Measurements from ENCODE around the gene GNAO1.

GNAO1 gene

DNA sequence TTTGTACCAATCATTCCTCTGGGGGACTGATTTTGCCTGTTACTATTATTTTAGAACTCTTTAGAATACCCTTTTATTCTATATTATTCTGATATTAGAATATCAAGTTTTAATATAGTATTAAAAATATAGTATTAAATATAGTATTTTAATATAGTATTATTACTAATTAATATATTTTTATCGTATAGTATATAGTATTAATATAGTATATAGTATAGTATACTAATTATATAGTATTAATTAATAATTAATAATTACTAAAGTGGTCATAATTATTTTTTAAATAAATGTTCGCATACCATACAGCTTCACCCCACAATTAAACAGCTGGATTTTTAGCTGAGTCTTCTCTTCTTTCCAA, 73.3 kb downstream of the GNAO1 start:
- DNase-seq (ENCODE audit: low read depth in 2 of 2, low spot score in 1 of 2): no peak

GRCh38 chr16:56265184-56265583, 73.9 kb downstream of the GNAO1 start:
- no peak for DNase-seq (ENCODE audit: low read depth in 2 of 2, low spot score in 1 of 2)

DNA sequence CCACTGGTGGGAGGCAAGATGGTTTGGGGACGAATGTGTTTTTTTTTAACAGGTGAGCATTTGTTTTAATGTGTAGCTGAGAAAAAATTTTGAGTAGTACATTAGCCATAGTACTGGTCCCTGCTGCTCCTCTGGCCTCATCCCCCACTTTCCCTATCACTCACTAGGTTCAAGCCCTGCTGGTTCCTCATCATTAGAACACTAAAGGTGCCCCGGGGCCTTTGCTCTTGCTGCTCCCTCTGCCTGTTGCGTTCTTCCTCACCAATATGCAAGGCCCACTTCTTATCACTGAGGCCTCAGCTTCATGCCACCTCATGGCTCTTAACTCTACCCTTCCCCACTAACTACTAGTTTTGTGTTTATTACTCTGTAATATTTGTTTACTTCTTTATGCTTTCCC, 74.5 kb downstream of the GNAO1 start:
- no peak for DNase-seq (ENCODE audit: low read depth in 2 of 2, low spot score in 1 of 2)

DNA sequence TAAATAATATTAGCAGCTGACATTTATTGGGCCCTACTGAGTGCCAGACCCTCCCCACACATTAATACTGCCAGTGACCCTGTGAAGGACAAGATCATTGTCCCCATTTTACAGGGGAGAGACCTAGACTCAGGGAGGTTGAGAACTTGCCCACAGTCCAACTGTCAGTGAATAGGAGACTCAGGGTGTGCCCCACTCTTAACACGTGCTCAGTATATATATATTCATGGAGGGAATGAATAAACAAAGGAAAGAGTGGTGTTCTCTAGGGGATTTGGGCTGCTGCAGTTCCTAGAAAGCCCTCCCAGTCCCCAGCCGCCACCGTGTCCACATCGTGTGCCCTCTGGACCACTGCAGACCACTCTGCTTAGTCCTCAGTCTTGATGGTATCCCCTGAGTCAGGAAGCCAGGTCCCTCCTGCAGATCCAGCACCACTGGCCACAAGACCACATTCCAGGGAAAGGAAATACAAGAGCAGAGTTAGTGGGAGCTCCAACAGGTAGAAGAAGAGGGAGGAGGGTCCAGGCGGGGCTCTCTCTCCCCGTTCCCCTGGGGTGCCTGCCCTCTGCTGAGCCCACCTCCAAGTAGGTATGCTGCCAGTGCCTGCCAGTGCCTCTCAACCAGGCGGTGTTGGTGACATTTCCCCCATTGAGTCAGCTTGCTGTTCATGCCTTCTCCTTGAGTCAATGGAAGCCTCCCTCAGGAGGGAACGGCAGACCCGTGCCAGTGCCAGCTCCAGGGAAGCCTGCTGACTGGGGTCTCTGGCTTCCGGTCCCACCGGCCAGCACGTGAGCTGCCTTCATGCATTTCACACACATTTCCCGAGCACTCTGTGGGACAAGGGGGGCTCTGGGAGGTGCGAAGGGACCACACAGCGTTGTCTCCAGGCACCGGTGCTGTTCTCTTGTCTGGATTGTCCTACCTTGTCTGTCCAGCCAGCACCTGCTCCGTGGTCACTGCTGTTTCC, 75.6 kb downstream of the GNAO1 start:
- DNase-seq (ENCODE audit: low read depth in 2 of 2, low spot score in 1 of 2): no peak

DNA sequence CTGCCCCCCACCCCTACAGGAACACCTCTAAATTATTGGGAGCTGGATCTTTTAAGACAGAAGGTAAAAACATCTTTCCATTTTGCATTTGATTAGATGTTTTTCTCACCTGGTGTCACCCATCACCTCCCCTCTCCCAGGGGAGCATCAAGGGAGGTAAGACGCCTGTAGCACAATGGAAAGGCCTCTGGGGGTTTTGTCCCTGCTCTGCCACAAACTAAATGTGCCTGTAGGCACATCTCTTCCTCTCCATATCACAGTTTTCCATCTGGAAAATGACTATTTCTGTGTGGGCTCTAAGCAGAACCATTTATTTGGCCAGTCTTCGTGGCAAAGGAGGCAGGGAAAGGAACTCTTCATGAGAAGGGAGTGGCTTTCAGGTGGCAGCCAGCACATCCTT, 76.6 kb downstream of the GNAO1 start:
- no peak for DNase-seq (ENCODE audit: low read depth in 2 of 2, low spot score in 1 of 2)

- DNase-seq (ENCODE audit: low read depth in 2 of 2, low spot score in 1 of 2): no peak
Observed at GRCh38 chr16:56268799-56269198, 77.5 kb downstream of the GNAO1 start.

DNA sequence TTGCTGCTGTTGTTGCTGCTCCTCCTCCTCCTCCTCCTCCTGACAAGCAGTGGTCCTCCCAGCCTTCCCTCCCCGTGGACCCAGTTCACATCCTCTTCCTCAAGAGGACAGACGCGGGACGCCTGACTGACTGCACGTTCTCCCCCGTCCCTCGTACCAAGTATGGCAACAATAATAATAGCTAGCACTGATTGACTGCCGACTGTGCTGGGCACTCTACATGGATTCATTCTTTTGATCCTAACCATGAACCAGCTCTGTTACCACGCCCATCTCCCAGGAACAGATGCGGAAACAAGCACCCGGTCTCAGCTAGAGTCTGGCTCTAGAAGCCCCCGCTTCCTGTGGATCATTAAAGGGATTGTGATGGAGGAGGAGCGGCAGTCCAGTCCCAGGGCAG, 78.0 kb downstream of the GNAO1 start:
- DNase-seq (ENCODE audit: low read depth in 2 of 2, low spot score in 1 of 2): no peak

DNA sequence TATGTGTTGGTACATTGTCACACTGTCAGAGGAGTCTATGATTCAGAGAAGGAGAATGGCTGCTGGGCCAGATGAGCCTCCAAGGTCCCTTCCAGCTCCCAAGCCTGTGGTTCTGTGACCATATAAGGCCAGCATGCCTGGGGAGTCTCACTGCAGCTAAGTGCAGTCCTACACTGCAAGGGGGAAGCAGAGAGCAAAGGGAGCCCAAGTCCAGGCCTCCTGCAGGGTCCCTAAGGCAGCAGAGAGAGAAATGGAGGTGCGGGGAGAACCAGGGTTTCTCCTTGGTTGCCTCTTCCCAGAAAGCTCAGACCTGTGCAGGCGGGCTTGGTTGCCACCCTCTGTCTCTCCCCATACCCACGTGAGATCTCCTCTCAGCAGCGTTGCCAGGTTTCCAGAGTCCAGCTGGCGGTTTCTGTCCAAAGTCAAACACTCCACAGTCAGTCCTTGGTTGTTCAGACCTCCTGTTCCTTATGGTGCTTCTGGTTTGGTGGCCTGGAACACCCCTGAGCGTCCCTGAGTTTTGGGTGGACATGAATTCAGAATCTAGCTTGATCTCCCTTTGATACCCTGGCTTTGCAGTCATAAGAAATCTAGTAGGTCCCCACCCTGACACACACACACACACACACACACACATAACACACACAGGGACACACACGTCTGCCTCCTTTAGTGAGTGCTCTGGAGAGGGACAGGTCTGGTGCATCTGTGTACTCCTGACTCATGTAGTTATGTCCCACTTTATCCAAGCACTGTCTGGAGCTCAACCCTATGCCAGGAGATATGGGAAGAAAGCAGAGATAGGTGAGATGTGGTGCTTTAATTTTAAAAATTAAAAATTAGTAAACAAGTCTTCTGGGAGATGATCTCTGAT, 78.8 kb downstream of the GNAO1 start:
- no peak for DNase-seq (ENCODE audit: low read depth in 2 of 2, low spot score in 1 of 2)

DNA sequence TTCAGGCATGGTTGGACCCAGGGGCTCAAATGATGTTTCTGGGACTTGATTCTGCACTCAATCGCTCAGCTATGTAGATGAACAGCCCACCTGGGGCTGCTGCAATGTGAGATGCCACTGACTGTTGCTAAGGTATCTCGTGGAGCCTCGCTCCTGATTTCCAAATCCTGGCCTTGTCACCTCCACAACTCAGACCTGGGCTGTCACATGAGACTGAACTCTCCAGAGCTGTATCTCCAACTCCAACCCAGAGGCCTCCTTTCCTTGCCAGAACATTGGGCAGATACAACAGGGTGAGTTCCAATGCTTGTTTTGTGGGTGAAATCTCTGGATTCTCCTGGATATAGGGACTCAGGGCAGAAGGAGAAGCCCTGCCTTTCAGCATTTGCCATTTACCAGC, 79.5 kb downstream of the GNAO1 start:
- DNase-seq (ENCODE audit: low read depth in 2 of 2, low spot score in 1 of 2): no peak

GRCh38 chr16:56272583-56272894, 81.2 kb downstream of the GNAO1 start:
- no peak for DNase-seq (ENCODE audit: low read depth in 2 of 2, low spot score in 1 of 2)

DNA sequence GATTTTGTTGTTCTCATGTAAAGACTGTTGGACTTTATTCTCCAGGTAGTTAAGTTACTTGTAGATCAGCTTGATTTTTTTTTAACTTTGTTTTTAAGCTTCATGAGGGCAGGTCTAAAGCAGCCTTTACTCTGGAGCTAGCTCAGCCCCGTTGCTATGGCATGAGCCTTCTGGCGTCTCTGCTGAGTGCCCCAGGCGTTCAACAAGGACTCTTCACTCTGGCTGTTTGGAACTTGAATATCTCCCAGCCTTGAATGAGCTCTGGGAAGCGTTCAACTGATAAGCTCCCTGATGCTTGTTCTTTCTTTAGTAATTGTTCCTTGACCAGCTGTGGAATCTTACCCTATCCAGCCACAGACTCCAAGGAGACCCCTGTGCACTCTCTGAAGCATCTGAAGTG, 82.3 kb downstream of the GNAO1 start:
- DNase-seq (ENCODE audit: low read depth in 2 of 2, low spot score in 1 of 2): no peak

DNA sequence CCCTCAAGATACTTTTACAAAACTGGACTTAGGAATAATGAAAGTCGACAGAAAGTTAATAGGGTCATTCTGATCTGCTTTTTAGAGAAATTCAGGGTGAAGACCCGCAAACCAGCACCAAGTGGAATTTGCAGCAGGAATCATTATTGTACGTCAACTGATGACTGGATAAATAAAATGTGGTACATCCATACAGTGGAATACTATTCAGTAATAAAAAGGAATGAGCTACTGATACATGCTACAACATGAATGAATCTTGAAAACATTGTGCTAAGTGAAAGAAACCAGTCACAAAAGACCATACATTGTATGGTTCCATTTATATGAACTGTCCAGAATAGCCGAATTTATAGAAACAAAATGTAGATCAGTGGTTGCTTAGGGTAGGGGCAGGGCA, 83.1 kb downstream of the GNAO1 start:
- no peak for DNase-seq (ENCODE audit: low read depth in 2 of 2, low spot score in 1 of 2)

GRCh38 chr16:56275076-56275475, 83.8 kb downstream of the GNAO1 start:
- DNase-seq (ENCODE audit: low read depth in 2 of 2, low spot score in 1 of 2): no peak

DNA sequence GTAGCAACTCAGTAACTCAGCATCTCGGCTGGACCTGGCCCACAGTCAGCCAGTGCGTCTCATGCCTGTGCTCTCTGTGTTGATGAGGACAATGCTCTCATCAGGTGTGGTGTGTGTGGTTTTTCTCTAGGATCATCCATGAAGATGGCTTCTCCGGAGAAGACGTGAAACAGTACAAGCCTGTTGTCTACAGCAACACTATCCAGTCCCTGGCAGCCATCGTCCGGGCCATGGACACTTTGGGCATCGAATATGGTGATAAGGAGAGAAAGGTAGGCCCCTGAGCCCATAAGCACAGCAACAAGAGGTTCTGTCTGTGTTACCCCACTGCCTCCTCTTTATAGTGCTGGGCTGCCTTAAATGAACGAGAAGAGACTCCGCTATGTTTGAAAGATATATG, 84.5 kb downstream of the GNAO1 start:
- DNase-seq (ENCODE audit: low read depth in 2 of 2, low spot score in 1 of 2): no peak

- no peak for DNase-seq (ENCODE audit: low read depth in 2 of 2, low spot score in 1 of 2)
Observed at GRCh38 chr16:56277075-56277474, 85.8 kb downstream of the GNAO1 start.

DNA sequence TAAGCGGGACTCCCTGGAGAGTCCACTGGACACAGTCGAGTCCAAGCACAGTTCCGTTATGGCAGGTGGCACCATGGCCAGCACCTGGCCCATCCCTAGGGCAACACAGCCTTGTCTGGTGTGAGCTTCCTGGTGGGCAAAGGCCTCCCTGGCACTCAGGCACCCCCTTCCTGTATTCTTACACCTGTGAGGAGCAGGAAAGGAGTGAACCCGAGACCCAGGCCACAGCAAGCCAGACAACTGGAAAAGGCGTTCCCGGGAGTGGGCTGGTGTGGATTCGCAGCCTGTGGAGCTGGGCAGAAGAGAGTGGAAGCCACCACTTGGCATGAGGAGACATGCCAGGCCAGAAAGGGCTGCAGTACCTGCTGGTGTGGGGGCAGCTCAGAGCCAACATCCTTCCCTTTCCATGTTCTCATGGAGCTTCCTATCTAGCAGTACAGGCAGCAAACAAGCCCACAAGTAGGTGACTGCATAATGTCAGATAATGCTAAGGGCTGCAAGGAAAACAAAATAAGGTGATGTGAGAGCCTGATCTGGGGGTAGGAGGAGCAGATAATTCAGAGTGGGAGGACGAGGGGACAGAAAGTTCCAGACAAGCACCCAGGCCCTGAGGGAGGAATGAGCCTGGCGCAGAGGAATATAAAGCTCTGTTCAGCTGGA, 87.0 kb downstream of the GNAO1 start:
- no peak for DNase-seq (ENCODE audit: low read depth in 2 of 2, low spot score in 1 of 2)

DNA sequence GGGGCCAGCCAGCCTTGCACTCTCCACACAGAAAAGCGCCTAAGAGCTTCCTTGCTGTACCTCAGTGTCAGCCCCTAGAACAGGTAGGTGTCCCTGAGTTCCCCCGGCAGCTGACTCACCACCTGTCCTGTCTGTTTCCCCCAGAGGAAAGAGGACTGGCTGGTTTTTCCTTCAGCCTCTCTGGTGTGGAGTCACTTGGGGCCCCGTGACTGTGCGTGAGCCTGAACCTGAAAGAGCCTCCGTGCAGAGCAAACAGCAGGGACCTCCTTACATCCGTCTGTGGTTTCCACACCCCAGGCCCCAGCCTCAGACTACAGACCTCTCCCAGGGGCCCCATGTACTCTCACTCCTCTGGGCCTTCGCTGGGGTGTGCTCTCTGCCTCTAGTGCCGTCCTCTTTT, 87.8 kb downstream of the GNAO1 start:
- peak in 1 of 2 donors; percentile 7 for DNase-seq (ENCODE audit: low read depth in 2 of 2, low spot score in 1 of 2)

DNA sequence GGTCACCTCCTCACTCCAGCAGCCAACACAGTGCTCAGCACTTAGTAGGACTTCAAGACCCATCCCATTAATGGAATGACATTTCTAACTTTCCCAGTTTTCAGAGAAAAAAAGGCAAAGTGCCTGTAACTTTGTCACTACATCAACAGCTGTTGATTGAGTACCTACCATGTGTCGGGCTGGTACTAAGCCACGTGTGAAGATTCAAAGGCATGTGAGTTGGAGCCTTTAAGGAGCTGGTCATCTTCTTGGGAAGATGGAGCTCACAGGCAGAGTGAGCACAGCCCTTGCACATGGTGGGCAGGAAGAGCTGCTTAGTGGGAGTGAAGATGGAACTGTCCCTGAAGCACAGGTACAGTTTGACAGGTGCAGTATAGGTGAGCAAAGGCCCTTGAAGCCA, 88.6 kb downstream of the GNAO1 start:
- DNase-seq (ENCODE audit: low read depth in 2 of 2, low spot score in 1 of 2): no peak

DNA sequence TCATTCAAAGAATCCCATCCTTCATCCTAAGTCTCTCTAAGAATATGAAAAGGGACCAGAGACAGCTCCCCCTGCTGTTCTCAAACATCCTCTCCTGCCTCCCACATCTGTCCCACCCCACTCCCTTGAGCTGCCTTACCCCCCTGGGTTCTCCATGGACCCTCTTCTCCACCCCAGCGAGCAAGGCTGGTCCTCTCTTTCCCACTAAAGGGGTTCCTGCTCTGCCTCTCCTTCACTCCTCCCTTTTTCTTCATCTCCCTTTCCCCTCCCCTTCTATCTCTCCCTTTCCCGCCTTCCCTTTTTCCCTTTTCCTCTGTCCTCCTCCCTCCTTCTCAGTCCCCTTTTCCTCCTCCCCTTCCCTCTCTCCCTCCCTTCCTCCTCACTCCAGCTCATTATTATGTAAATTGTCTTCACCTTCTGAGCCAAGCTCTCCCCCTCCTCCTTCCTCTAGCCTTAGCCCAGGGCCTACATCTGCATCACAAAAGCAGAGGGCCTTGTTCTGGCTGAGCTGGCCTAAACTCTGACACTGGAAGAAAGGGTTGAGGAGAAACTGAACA, 90.0 kb downstream of the GNAO1 start:
- no peak for DNase-seq (ENCODE audit: low read depth in 2 of 2, low spot score in 1 of 2)

GRCh38 chr16:56282451-56282850, 91.2 kb downstream of the GNAO1 start:
- DNase-seq (ENCODE audit: low read depth in 2 of 2, low spot score in 1 of 2): no peak

DNA sequence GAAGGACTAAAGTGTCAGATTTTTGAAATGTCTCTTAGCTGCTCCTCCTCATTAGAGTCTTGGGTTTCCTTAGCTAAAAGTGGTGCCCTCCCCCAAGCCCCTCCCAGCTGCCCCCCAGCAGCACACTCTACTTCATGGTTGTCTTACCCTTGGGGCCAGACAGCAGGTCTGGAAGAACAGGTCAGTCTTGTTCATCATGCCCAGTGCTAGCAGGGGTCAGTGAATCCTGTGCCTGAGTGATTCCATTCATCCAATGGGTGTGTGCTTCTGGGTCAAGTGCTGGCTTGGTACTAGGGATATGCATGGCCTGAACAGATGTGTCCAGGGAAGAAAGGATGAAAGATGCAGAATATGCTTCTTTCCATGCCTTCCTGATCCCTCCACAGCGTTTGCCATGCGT, 93.2 kb downstream of the GNAO1 start:
- DNase-seq (ENCODE audit: low read depth in 2 of 2, low spot score in 1 of 2): no peak

DNA sequence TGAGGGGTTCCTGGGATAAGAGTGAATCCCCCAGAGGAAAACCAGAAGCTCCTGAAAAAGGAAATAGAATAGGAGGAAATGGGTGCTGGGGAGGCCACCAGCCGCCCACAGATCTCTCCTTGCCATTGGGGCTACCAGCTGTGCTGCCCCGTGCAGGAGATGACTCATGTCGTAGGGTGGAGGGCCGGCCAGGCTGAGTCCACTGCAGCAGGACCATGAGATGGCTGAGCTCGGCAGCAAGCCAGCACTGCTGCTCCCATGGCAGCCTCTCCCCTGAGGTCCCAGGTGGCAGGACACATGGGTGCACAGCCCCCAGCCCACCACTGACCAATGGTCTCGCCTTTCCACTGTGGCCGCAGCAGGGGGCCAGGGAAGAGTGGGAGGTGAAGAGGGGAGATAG, 95.5 kb downstream of the GNAO1 start:
- DNase-seq (ENCODE audit: low read depth in 2 of 2, low spot score in 1 of 2): no peak

Data from stimulated activated CD8-positive, alpha-beta memory T cell treated with anti-CD3 and anti-CD28 coated beads, Interleukin-4, amount 100 ng/mL, for 1 hour (primary cell).